Dermis microvascular lymphatic vessel endothelial cell (primary cell): ENCODE results near the gene SLC4A1AP. TPM values are rescaled to one million over a fixed set of nuclear protein-coding genes. Genes with fewer than 3 reads are reported as not detected.
A peak's percentile ranks its signal among the peaks of the same experiment; 100 is the strongest.

Experiments used
- DNase-seq, 2 donors: peaks; one replicate each; pipeline versions ENCODE4 v3.0.0 to v3.0.0-alpha.2; 2010; ENCODE audit warnings: low read depth in 2 of 2
- total RNA-seq: library from RNA; depleted of rRNA; stranded (reverse); fragments of >200 nt; gene quantifications from 2 replicates; pipeline ENCODE4 v1.2.1, GENCODE V29; 2014

Gene SLC4A1AP
- total RNA-seq, 1 donor from 2014 or later, result 17.8 TPM

GRCh38 chr2:27701676-27702075 lies 38.0 kb downstream of the SLC4A1AP start:
- no peak for DNase-seq

- no peak for DNase-seq
Observed at GRCh38 chr2:27702302-27702701, 38.6 kb downstream of the SLC4A1AP start.

- DNase-seq, result peak; percentile 69 to 84
Observed at GRCh38 chr2:27703638-27704341, 40.1 kb downstream of the SLC4A1AP start.

GRCh38 chr2:27704342-27704876 lies 40.7 kb downstream of the SLC4A1AP start:
- no peak for DNase-seq

GRCh38 chr2:27705851-27706622 lies 42.3 kb downstream of the SLC4A1AP start:
- peak in 1 of 2 donors; percentile 86 for DNase-seq

GRCh38 chr2:27707462-27708256 lies 44.0 kb downstream of the SLC4A1AP start:
- DNase-seq, result no peak

- DNase-seq, result no peak
Observed at GRCh38 chr2:27708257-27708654, 44.6 kb downstream of the SLC4A1AP start.

- DNase-seq, result no peak
Observed at GRCh38 chr2:27708666-27709065, 45.0 kb downstream of the SLC4A1AP start.

- DNase-seq, result no peak
Observed at GRCh38 chr2:27709326-27709725, 45.6 kb downstream of the SLC4A1AP start.

- no peak for DNase-seq
Observed at GRCh38 chr2:27709960-27710575, 46.4 kb downstream of the SLC4A1AP start.

- DNase-seq, result peak in 1 of 2 donors; percentile 64
Observed at GRCh38 chr2:27710640-27711430, 47.1 kb downstream of the SLC4A1AP start.

GRCh38 chr2:27711804-27712203 lies 48.1 kb downstream of the SLC4A1AP start:
- DNase-seq, result no peak

- DNase-seq, result no peak
Observed at GRCh38 chr2:27712522-27712921, 48.8 kb downstream of the SLC4A1AP start.

- no peak for DNase-seq
Observed at GRCh38 chr2:27713201-27713600, 49.5 kb downstream of the SLC4A1AP start.

GRCh38 chr2:27714053-27714452 lies 50.4 kb downstream of the SLC4A1AP start:
- no peak for DNase-seq

GRCh38 chr2:27714851-27715291 lies 51.2 kb downstream of the SLC4A1AP start:
- no peak for DNase-seq

GRCh38 chr2:27715318-27716210 lies 51.9 kb downstream of the SLC4A1AP start:
- DNase-seq, result peak in 1 of 2 donors; percentile 42

GRCh38 chr2:27716301-27717069 lies 52.8 kb downstream of the SLC4A1AP start:
- DNase-seq, result no peak
